Measurements from ENCODE around the gene MYPN. TPM values are rescaled to one million over a fixed set of nuclear protein-coding genes. Genes with fewer than 3 reads are reported as not detected.

The MYPN gene
- total RNA-seq, 2 donors from 2014 or later: 1.5 to 1.8 TPM

DNA sequence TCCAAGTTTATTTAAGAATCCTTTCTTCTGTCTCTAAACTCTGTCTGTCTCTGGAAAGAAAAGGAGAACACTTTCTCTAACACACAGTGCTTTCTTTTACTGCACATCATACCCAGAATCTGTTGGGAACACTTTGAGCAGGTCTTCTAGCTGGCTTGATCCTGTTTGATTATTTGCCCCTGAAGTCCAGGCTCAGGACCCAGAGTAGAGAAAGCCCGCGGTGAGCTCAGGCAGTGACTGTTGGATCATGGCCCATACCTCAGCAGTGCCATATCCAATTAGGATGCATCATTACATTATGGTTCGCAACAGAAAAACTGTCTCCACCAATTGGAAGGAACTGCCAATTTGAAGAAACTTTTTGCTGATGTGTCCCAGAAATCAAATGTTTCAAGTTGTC lies 71.2 kb downstream of the MYPN start:
- 85% methylated on average over 3 of the region's 3 CpGs for WGBS
- Histone ChIP-seq H3K4me1 (replicated peaks) (no peaks in the 10 kb centered on the region), H3K9me3 (no peaks in the 10 kb centered on the region), H3K27me3 (replicated peaks; ENCODE audit: insufficient read depth) (no peaks in the 10 kb centered on the region), H3K4me3 (no peak overlapping the region), H3K27ac (no peak overlapping the region), H3K36me3 (no peaks in the 10 kb centered on the region)
- DNase-seq (ENCODE audit: low spot score): no peak
- intact Hi-C loops (cut with DNase I): no loop called here
- TF ChIP-seq CTCF (IDR thresholded peaks at IDR 0.05) (no peak), POLR2AphosphoS5 (IDR thresholded peaks at IDR 0.05) (no peak), POLR2A (IDR thresholded peaks at IDR 0.05) (no peak)

DNA sequence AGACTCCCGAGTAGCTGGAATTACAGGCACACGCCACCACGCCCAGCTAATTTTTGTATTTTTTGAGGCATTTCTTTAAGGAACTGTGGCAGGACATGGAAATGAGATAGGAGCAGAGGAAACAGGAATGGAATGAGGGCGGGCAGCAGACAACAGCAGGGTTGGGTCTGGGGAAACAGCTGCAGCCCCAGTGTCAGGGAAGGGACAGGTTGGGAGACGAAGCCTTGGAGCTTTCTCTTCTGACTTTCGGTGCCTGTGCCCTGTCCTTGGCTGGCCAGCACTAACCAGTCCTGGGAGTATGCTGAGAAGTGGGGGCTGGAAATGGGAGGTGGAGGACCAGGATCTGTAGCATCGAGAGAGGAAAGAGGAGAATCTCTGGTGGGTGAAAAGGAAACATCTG lies 75.3 kb downstream of the MYPN start:
- Histone ChIP-seq H3K27me3 (replicated peaks; ENCODE audit: insufficient read depth) (no peaks in the 10 kb centered on the region), H3K4me1 (replicated peaks) (no peaks in the 10 kb centered on the region), H3K9me3 (no peaks in the 10 kb centered on the region), H3K36me3 (no peaks in the 10 kb centered on the region), H3K4me3 (no peak overlapping the region), H3K27ac (no peak overlapping the region)
- no peak for DNase-seq (ENCODE audit: low spot score)
- WGBS: 64% methylated on average over 7 of the region's 7 CpGs
- TF ChIP-seq POLR2AphosphoS5 (IDR thresholded peaks at IDR 0.05) (no peak), POLR2A (IDR thresholded peaks at IDR 0.05) (no peak), CTCF (IDR thresholded peaks at IDR 0.05) (no peak)
- intact Hi-C loops (cut with DNase I): no loop called here

- Histone ChIP-seq H3K4me1 (replicated peaks) (no peaks in the 10 kb centered on the region), H3K9me3 (no peaks in the 10 kb centered on the region), H3K4me3 (no peak overlapping the region), H3K27ac (no peak overlapping the region), H3K27me3 (replicated peaks; ENCODE audit: insufficient read depth) (no peaks in the 10 kb centered on the region), H3K36me3 (no peaks in the 10 kb centered on the region)
- intact Hi-C loops (cut with DNase I): no loop called here
- WGBS: 48% methylated on average over 2 of the region's 2 CpGs
- DNase-seq (ENCODE audit: low spot score): no peak
- TF ChIP-seq POLR2AphosphoS5 (IDR thresholded peaks at IDR 0.05): no peak
- TF ChIP-seq POLR2A (IDR thresholded peaks at IDR 0.05): no peak
- no peak for TF ChIP-seq CTCF (IDR thresholded peaks at IDR 0.05)
These were observed 75.8 kb downstream of the MYPN start for GRCh38 chr10:68185085-68185484.

GRCh38 chr10:68188835-68189234 lies 79.5 kb downstream of the MYPN start:
- no peak for TF ChIP-seq CTCF (IDR thresholded peaks at IDR 0.05)
- no peak for TF ChIP-seq POLR2A (IDR thresholded peaks at IDR 0.05)
- no peak for TF ChIP-seq POLR2AphosphoS5 (IDR thresholded peaks at IDR 0.05)
- no peak overlapping the region for H3K4me3 ChIP-seq
- H3K27me3 ChIP-seq (replicated peaks; ENCODE audit: insufficient read depth): no peaks in the 10 kb centered on the region
- DNase-seq (ENCODE audit: low spot score): no peak
- no peak overlapping the region for H3K27ac ChIP-seq
- intact Hi-C loops (cut with DNase I): no loop called here
- H3K36me3 ChIP-seq: no peaks in the 10 kb centered on the region
- H3K4me1 ChIP-seq (replicated peaks): no peaks in the 10 kb centered on the region
- 92% methylated on average over 6 of the region's 6 CpGs for WGBS
- no peaks in the 10 kb centered on the region for H3K9me3 ChIP-seq

DNA sequence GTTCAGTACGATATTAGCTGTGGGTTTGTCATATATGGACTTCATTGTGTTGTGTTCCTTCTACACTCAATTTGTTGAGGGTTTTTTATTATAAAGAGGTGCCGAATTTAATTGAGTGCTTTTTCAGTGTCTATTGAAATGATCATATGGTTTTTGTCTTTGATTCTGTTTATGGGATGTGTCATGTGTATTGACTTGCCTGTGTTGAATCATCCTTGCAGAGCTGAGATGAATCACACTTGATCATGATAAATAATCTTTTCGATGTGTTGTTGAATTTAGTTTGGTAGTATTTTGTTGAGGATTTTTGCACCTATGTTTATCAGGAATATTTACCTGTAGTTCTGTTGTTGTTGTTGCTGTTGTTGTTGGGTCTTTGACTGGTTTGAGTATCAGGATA lies 82.8 kb downstream of the MYPN start:
- Histone ChIP-seq H3K4me3 (no peak overlapping the region), H3K4me1 (replicated peaks) (no peaks in the 10 kb centered on the region), H3K36me3 (no peaks in the 10 kb centered on the region), H3K9me3 (no peaks in the 10 kb centered on the region), H3K27ac (no peak overlapping the region), H3K27me3 (replicated peaks; ENCODE audit: insufficient read depth) (no peaks in the 10 kb centered on the region)
- intact Hi-C loops (cut with DNase I): no loop called here
- no peak for TF ChIP-seq POLR2A (IDR thresholded peaks at IDR 0.05)
- no peak for TF ChIP-seq CTCF (IDR thresholded peaks at IDR 0.05)
- TF ChIP-seq POLR2AphosphoS5 (IDR thresholded peaks at IDR 0.05): no peak
- no peak for DNase-seq (ENCODE audit: low spot score)
- 85% methylated on average over 3 of the region's 3 CpGs for WGBS
